ENCODE results near the gene CCDC27. TPM values are rescaled to one million over a fixed set of nuclear protein-coding genes. Genes with fewer than 3 reads are reported as not detected.

Gene CCDC27
- total and polyA plus RNA-seq, 2 of the 13 experiments (the other 11 are each of a cell fraction or from before 2014, with no cell fraction given), result not detected

DNA sequence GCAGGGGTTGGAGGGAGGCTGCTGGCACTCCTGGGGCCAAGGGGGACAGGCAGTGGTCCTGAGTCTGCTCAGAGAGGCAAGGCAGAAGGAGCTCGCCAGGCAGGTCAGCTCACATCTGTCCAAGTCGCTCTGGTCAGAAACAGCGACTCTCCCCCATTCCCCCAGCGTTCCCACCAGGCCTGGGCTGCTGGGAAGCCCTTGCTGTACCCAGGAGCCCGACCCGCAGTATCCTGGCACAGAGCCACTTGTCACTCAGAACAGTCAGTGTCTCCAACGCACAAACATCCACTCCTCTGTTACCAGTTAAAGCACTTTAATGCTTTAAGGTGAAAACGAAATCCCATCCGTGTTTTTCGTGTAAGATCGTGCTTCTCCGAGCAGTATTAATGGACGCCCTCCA lies 16.6 kb upstream of the CCDC27 start:
- H3K27ac ChIP-seq (ENCODE audit: extremely low read length, insufficient read depth, low read length), result no peak overlapping the region
- FAIRE-seq (no peak), ATAC-seq (no peak), DNase-seq (ENCODE audit: low spot score) (no peak)
- H3K36me3 ChIP-seq (replicated peaks in 1 of 2; ENCODE audit: control insufficient read depth in 1 of 2, insufficient read depth in 2 of 2, low read length in 2 of 2), result peaks cover 8 to 46% of the 10 kb centered on the region in 2 experiments
- H3K4me2 ChIP-seq (ENCODE audit: low read depth, low read length), result no peak overlapping the region
- no peak overlapping the region for H3K4me3 ChIP-seq (replicated peaks in 1 of 3; ENCODE audit: insufficient read depth in 1 of 3, low read depth in 2 of 3, low read length in 3 of 3)
- H3K79me2 ChIP-seq (ENCODE audit: insufficient read depth, low read length), result no peaks in the 10 kb centered on the region
- 92% methylated on average over 13 of the region's 13 CpGs for WGBS (ENCODE audit: low lambda C conversion rate)
- H3K27me3 ChIP-seq (ENCODE audit: control insufficient read depth in 1 of 2, insufficient read depth in 2 of 2, low read length in 2 of 2), result no peaks in the 10 kb centered on the region
- no peak overlapping the region for H2AFZ ChIP-seq (ENCODE audit: low read length)
- H3K4me1 ChIP-seq (ENCODE audit: insufficient read depth, low read length), result peaks cover 35% of the 10 kb centered on the region
- H3K9ac ChIP-seq (ENCODE audit: insufficient read depth, low read depth, low read length), result no peak overlapping the region
- ChIA-PET POLR2A (no interaction called here), CTCF (ENCODE audit: low intra/inter-chr PET ratio, low total read pairs) (no interaction called here)
- H3K9me3 ChIP-seq (ENCODE audit: low read length), result no peaks in the 10 kb centered on the region
- no peaks in the 10 kb centered on the region for H4K20me1 ChIP-seq (ENCODE audit: insufficient read depth, low read length)
- intact Hi-C loops (cut with micrococcal nuclease; ENCODE audit: unreplicated experiment) (no loop called here), in situ Hi-C loops (cut with HindIII; ENCODE audit: extremely low pct_ligation_motif_present, low pct_unique_long_range_greater_than_20kb) (no loop called here)
- BruUV-seq (replicated peaks), result no TSS peak
- TF ChIP-seq, protein P1, sequence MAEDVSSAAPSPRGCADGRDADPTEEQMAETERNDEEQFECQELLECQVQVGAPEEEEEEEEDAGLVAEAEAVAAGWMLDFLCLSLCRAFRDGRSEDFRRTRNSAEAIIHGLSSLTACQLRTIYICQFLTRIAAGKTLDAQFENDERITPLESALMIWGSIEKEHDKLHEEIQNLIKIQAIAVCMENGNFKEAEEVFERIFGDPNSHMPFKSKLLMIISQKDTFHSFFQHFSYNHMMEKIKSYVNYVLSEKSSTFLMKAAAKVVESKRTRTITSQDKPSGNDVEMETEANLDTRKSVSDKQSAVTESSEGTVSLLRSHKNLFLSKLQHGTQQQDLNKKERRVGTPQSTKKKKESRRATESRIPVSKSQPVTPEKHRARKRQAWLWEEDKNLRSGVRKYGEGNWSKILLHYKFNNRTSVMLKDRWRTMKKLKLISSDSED (CRISPR knock-in tag; IDR thresholded peaks at IDR 0.05), result no peak

- Histone ChIP-seq H3K4me1 (ENCODE audit: insufficient read depth, low read length) (peaks cover 35% of the 10 kb centered on the region), H3K36me3 (replicated peaks in 1 of 2; ENCODE audit: control insufficient read depth in 1 of 2, insufficient read depth in 2 of 2, low read length in 2 of 2) (peaks cover 8 to 50% of the 10 kb centered on the region in 2 experiments), H2AFZ (ENCODE audit: low read length) (no peak overlapping the region), H3K9me3 (ENCODE audit: low read length) (no peaks in the 10 kb centered on the region), H3K27me3 (ENCODE audit: control insufficient read depth in 1 of 2, insufficient read depth in 2 of 2, low read length in 2 of 2) (no peaks in the 10 kb centered on the region), H3K79me2 (ENCODE audit: insufficient read depth, low read length) (no peaks in the 10 kb centered on the region), H3K4me3 (replicated peaks in 1 of 3; ENCODE audit: insufficient read depth in 1 of 3, low read depth in 2 of 3, low read length in 3 of 3) (no peak overlapping the region), H4K20me1 (ENCODE audit: insufficient read depth, low read length) (no peaks in the 10 kb centered on the region), H3K27ac (ENCODE audit: extremely low read length, insufficient read depth, low read length) (no peak overlapping the region), H3K9ac (ENCODE audit: insufficient read depth, low read depth, low read length) (no peak overlapping the region), H3K4me2 (ENCODE audit: low read depth, low read length) (no peak overlapping the region)
- FAIRE-seq, result no peak
- intact Hi-C loops (cut with micrococcal nuclease; ENCODE audit: unreplicated experiment) (no loop called here), in situ Hi-C loops (cut with HindIII; ENCODE audit: extremely low pct_ligation_motif_present, low pct_unique_long_range_greater_than_20kb) (no loop called here)
- no peak for ATAC-seq
- TF ChIP-seq TBX2 (CRISPR knock-in tag; IDR thresholded peaks at IDR 0.05; ENCODE audit: borderline replicate concordance) (no peak), TBX3 (IDR thresholded peaks at IDR 0.05; ENCODE audit: borderline replicate concordance) (no peak), ZNF782 (CRISPR knock-in tag; IDR thresholded peaks at IDR 0.05; ENCODE audit: borderline replicate concordance) (no peak), XRCC5 (optimal IDR thresholded peaks at IDR 0.05; ENCODE audit: low read length) (no peak)
- no TSS peak for BruUV-seq (replicated peaks)
- DNase-seq (ENCODE audit: low spot score), result no peak
- ChIA-PET POLR2A (no interaction called here), CTCF (ENCODE audit: low intra/inter-chr PET ratio, low total read pairs) (no interaction called here)
- 100% methylated on average over 4 of the region's 13 CpGs for WGBS (ENCODE audit: low lambda C conversion rate)
Observed at GRCh38 chr1:3736131-3736561, 16.1 kb upstream of the CCDC27 start.
